B cell (primary cell): Measurements from ENCODE around the gene PIK3C2G. TPM values are rescaled to one million over a fixed set of nuclear protein-coding genes. Genes with fewer than 3 reads are reported as not detected.

ENCODE experiments used
- ATAC-seq: fragments of 200-7000 bp; cut with Tn5 transposase; one replicate; pipeline ENCODE4 v1.10.0; 2021; ENCODE audit warnings: low read depth, mild to moderate bottlenecking, moderate number of reproducible peaks, moderate library complexity
- CTCF ChIA-PET: fragments of 350-600 bp; sonication (Branson Sonifier 250); formaldehyde crosslinking; loops from one replicate; lab custom pipeline; 2021; ENCODE audit warnings: antibody characterized with exemption, inconsistent platforms; lab: Charles Lee
- POLR2A ChIA-PET: fragments of 350-600 bp; sonication (Branson Sonifier 250); formaldehyde crosslinking; loops from one replicate; lab custom pipeline; 2021; ENCODE audit warnings: antibody characterized with exemption; lab: Charles Lee
- DNase-seq: peaks from one replicate; pipeline ENCODE4 v3.0.0; 2013
- H2AFZ ChIP-seq: 2 replicates; pipeline ENCODE4 v1.6.1; 2012; ENCODE audit warnings: mild to moderate bottlenecking, low read depth, low read length; ENCODE audit not compliant: insufficient read depth, poor library complexity, severe bottlenecking
- H3K27ac ChIP-seq, 2 donors: 1 replicate in 1 of 2; 2 replicates in 1 of 2; pipeline ENCODE4 v1.5.1; 2012 to 2013; ENCODE audit warnings: low read length in 2 of 2, mild to moderate bottlenecking in 2 of 2, moderate library complexity in 1 of 2
- H3K27me3 ChIP-seq, 4 experiments: fragments of 200-600 bp in 1 of 4; sonication (generic) in 1 of 4; replicated peaks in 1 of 4; 1 replicate in 2 of 4; 2 replicates in 2 of 4; pipeline versions ENCODE4 v1.6.1 to v1.7.0; 2013 to 2016; ENCODE audit warnings: low read length in 3 of 4, mild to moderate bottlenecking in 2 of 4, mixed read lengths in 1 of 4, moderate library complexity in 1 of 4; ENCODE audit not compliant: insufficient read depth in 4 of 4, control insufficient read depth in 3 of 4; ENCODE audit errors: control extremely low read depth in 1 of 4
- H3K36me3 ChIP-seq, 2 experiments: replicated peaks in 1 of 2; 1 replicate in 1 of 2; 2 replicates in 1 of 2; pipeline versions ENCODE4 v1.6.1 to v1.7.1; 2013; ENCODE audit warnings: low read length in 1 of 2; ENCODE audit not compliant: insufficient read depth in 2 of 2, control insufficient read depth in 1 of 2; ENCODE audit errors: control extremely low read depth in 1 of 2, extremely low read depth in 1 of 2
- H3K4me1 ChIP-seq, 2 donors: fragments of 200-600 bp in 1 of 2; sonication (generic) in 1 of 2; 1 replicate in 1 of 2; 2 replicates in 1 of 2; pipeline versions ENCODE4 v1.5.1 to v1.6.1; 2013 to 2017; ENCODE audit warnings: low read length in 2 of 2; ENCODE audit not compliant: control insufficient read depth in 2 of 2, insufficient read depth in 2 of 2
- H3K4me2 ChIP-seq: replicated peaks from 2 replicates; pipeline ENCODE3; 2012; ENCODE audit warnings: mild to moderate bottlenecking, low read depth, low read length; ENCODE audit not compliant: poor library complexity, severe bottlenecking
- H3K4me3 ChIP-seq, 5 experiments: fragments of 200-600 bp in 1 of 5; sonication (generic) in 1 of 5; 1 replicate in 3 of 5; 2 replicates in 2 of 5; pipeline versions ENCODE4 v1.5.1 to v1.7.0; 2011 to 2016; ENCODE audit warnings: low read length in 4 of 5, mild to moderate bottlenecking in 4 of 5, low read depth in 2 of 5, control low read depth in 1 of 5, moderate library complexity in 1 of 5; ENCODE audit not compliant: insufficient read depth in 1 of 5; ENCODE audit errors: control extremely low read depth in 1 of 5, extremely low read depth in 1 of 5
- H3K79me2 ChIP-seq: fragments of 200-600 bp; sonication (generic); one replicate; pipeline ENCODE4 v1.6.0; 2016; ENCODE audit warnings: low read length; ENCODE audit not compliant: control insufficient read depth, insufficient read depth
- H3K9ac ChIP-seq: fragments of 200-600 bp; sonication (generic); 2 replicates; pipeline ENCODE4 v1.6.1; 2017; ENCODE audit warnings: mild to moderate bottlenecking, low read length, moderate library complexity
- H3K9me3 ChIP-seq, 3 donors: one replicate each; pipeline versions ENCODE4 v1.6.1 to v1.7.1; 2013; ENCODE audit warnings: low read length in 2 of 3; ENCODE audit not compliant: control insufficient read depth in 2 of 3, insufficient read depth in 1 of 3; ENCODE audit errors: control extremely low read depth in 1 of 3
- H4K20me1 ChIP-seq: 2 replicates; pipeline ENCODE4 v1.6.0; 2012; ENCODE audit warnings: mild to moderate bottlenecking, low read length; ENCODE audit not compliant: insufficient read depth, control insufficient read depth, poor library complexity, severe bottlenecking
- H3K27ac Mint-ChIP-seq: one replicate; pipeline ENCODE4 v1.8.0; 2021; ENCODE audit warnings: mixed read lengths
- H3K27me3 Mint-ChIP-seq: one replicate; pipeline ENCODE4 v1.8.0; 2021; ENCODE audit warnings: mixed read lengths
- H3K4me1 Mint-ChIP-seq: one replicate; pipeline ENCODE4 v1.8.0; 2021; ENCODE audit warnings: mixed read lengths
- H3K4me3 Mint-ChIP-seq: one replicate; pipeline ENCODE4 v1.8.0; 2021; ENCODE audit warnings: mixed read lengths
- H3K9me3 Mint-ChIP-seq: one replicate; pipeline ENCODE4 v1.8.0; 2022; ENCODE audit warnings: mixed read lengths; ENCODE audit not compliant: insufficient read depth
- CTCF ChIP-seq: fragments of 200-600 bp; IDR thresholded peaks from one replicate; pipeline ENCODE4 v1.8.0; 2022; ENCODE audit warnings: antibody characterized with exemption, mild to moderate bottlenecking
- EZH2 ChIP-seq: IDR thresholded peaks from 2 replicates; pipeline ENCODE4 v1.6.1; 2012; ENCODE audit warnings: borderline replicate concordance, low read depth, mild to moderate bottlenecking, moderate library complexity, low read length; ENCODE audit not compliant: insufficient read depth, poor library complexity, severe bottlenecking
- WGBS: methylation state at CpG from one replicate; pipeline ENCODE4 v1.1.5; 2013; ENCODE audit warnings: missing lambda C conversion rate; ENCODE audit not compliant: insufficient coverage; 5-methylcytosine and 5-hydroxymethylcytosine counted together
- intact Hi-C: fragments of 100-400 bp; cut with micrococcal nuclease; formaldehyde crosslinking; loops from one replicate; pipeline ENCODE4 v1.10.0; 2022
- polyA plus RNA-seq: library from polyadenylated mRNA; depleted of rRNA; stranded (reverse); fragments of >200 nt; gene quantifications from 2 replicates; pipeline ENCODE4 v1.2.3, GENCODE V29; 2012
- total RNA-seq, 2 donors: library from RNA; stranded (reverse); fragments of 120-200 nt in 1 of 2; gene quantifications; 1 replicate in 1 of 2; 2 replicates in 1 of 2; pipeline versions ENCODE4 v1.2.3 to v1.2.4, GENCODE V29; 2013 to 2022

Gene PIK3C2G
- total and polyA plus RNA-seq, 2 donors (not counting 1 experiment from before 2014, with no cell fraction given): not detected

GRCh38 chr12:18576648-18577047 is 315.3 kb downstream of the PIK3C2G start:
- Histone ChIP-seq H3K27me3 (no peaks in the 10 kb centered on the region), H3K4me1 (no peaks in the 10 kb centered on the region), H3K4me3 (no peak overlapping the region), H3K9ac (no peak overlapping the region), H3K4me2 (no peak overlapping the region), H3K79me2 (no peaks in the 10 kb centered on the region), H3K27ac (no peak overlapping the region), H4K20me1 (no peaks in the 10 kb centered on the region), H3K36me3 (no peaks in the 10 kb centered on the region), H2AFZ (no peak overlapping the region), H3K9me3 (no peaks in the 10 kb centered on the region)
- intact Hi-C loops: no loop called here
- ATAC-seq (no peak), DNase-seq (no peak)
- 100% methylated on average over 1 of the region's 1 CpG for WGBS
- Mint-ChIP-seq H3K9me3 (peaks cover 5% of the 10 kb centered on the region), H3K4me1 (no peaks in the 10 kb centered on the region), H3K27ac (no peak overlapping the region), H3K4me3 (no peak overlapping the region), H3K27me3 (no peaks in the 10 kb centered on the region)
- ChIA-PET CTCF (no interaction called here), POLR2A (no interaction called here)
- TF ChIP-seq CTCF (no peak), EZH2 (no peak)

GRCh38 chr12:18578191-18578590 is 316.9 kb downstream of the PIK3C2G start:
- no peak overlapping the region for H3K4me3 Mint-ChIP-seq
- CTCF ChIA-PET: no interaction called here
- no peaks in the 10 kb centered on the region for H3K27me3 ChIP-seq
- no peak overlapping the region for H3K4me2 ChIP-seq
- no peak for TF ChIP-seq CTCF
- TF ChIP-seq EZH2: no peak
- no peaks in the 10 kb centered on the region for H4K20me1 ChIP-seq
- H3K36me3 ChIP-seq: no peaks in the 10 kb centered on the region
- no peaks in the 10 kb centered on the region for H3K27me3 Mint-ChIP-seq
- no peak overlapping the region for H3K27ac Mint-ChIP-seq
- H3K9ac ChIP-seq: no peak overlapping the region
- H3K9me3 Mint-ChIP-seq: peaks cover 6% of the 10 kb centered on the region
- POLR2A ChIA-PET: no interaction called here
- no peak for DNase-seq
- no peaks in the 10 kb centered on the region for H3K4me1 Mint-ChIP-seq
- WGBS: no CpG with 5 or more reads among the region's 1 CpG
- no peak overlapping the region for H2AFZ ChIP-seq
- H3K9me3 ChIP-seq: peaks cover 0 to 11% (median 0%) of the 10 kb centered on the region in 3 donors
- no peaks in the 10 kb centered on the region for H3K4me1 ChIP-seq
- no peak overlapping the region for H3K27ac ChIP-seq
- ATAC-seq: no peak
- intact Hi-C loops: no loop called here
- H3K4me3 ChIP-seq: no peak overlapping the region
- H3K79me2 ChIP-seq: no peaks in the 10 kb centered on the region
